ENCODE data around the gene SPPL3.
"Not testable (repeated sequence)": the region's sequence is repeated elsewhere in the genome, so short reads cannot be mapped to it uniquely, and the experiment has no call there.

The SPPL3 gene

DNA sequence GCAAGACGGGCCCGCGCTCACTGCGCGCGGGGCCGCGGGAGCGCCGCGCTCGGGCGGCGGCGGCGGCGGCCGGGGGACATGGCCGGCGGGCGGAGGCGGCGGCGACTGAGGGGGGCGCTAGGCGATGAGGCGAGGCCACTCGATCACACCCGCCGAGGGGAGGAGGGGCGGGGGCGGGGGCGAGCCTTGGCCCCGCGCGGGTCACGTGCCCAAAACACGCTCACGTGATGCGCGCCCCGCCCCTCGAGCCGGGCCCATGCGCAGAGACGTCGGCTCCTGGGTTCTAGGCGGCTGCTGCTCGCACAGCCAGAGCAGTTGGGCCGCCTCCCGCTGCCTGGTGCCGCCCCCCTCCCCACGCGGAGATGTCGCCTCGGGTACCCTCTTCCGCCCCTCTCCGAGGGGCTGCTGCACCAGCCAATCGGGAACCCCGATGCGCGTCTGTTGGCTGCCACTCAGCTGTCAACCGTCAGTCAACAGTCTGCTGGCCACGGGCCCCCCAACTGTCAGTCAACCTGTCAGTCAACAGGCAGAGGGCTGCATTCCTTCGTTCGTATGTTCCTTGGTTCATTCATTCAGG, at the start of gene SPPL3:
Gene SPPL3 (minus strand): TSS at position 162 of the 577 bp plus-strand sequence. CDS start 491 bp downstream, outside the sequence.
- DNase-seq = peak; percentile 81

GRCh38 chr12:120950807-120951206, 46.6 kb upstream of the SPPL3 start:
- DNase-seq = no peak

DNA sequence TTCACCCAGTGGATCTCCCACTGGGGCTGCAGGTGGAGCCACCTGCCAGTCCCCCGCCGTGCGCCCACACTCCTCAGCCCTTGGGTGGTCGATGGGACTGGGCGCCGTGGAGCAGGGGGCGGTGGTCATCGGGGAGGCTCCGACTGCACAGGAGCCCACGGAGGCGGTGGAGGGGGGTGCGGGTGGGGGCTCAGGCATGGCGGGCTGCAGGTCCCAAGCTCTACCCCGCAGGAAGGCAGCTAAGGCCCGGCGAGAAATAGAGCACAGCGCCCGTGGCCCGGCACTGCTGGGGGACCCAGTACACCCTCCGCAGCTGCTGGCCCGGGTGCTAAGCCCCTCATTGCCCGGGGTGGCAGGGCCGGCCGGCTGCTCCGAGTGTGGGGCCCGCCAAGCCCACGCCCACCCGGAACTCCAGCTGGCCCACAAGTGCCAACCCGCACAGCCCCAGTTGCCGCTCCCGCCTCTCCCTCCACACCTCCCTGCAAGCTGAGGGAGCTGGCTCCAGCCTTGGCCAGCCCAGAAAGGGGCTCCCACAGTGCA, 46.2 kb upstream of the SPPL3 start:
- not testable (repeated sequence) for DNase-seq

DNA sequence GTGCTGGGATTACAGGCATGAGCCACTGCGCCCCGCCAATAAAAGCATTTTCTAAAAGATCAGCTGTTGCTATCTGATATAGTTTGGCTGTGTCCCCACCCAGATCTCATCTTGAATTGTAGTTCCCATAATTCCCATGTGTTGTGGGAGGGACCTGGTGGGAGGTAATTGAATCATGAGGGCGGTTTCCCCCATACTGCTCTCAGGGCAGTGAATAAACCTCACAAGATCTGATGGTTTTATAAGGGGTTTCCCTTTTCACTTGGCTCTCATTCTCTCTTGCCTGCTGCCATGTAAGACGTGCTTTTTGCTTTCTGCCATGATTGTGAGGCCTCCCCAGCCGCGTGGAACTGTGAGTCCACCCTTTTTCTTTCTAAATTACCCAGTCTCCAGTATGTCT, 41.4 kb upstream of the SPPL3 start:
- not testable (repeated sequence) for DNase-seq

GRCh38 chr12:120944645-120945217, 40.6 kb upstream of the SPPL3 start:
- no peak for DNase-seq

DNA sequence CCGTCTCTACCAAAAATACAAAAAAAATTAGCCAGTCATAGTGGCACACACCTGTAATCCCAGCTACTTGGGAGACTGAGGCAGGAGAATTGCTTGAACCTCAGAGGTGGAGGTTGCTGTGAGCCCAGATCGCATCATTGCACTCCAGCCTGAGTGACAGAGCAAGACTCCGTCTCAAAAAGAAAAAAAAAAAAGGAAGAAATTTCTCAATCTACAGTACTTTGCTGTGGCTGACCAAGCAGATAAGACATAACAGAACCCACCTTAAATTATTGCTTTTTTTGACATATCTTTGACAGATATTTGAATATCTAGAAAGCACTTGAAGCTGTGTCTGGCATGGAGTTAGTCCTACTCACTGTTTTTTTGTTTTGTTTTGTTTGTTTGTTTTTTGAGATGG, 39.3 kb upstream of the SPPL3 start:
- DNase-seq = no peak

DNA sequence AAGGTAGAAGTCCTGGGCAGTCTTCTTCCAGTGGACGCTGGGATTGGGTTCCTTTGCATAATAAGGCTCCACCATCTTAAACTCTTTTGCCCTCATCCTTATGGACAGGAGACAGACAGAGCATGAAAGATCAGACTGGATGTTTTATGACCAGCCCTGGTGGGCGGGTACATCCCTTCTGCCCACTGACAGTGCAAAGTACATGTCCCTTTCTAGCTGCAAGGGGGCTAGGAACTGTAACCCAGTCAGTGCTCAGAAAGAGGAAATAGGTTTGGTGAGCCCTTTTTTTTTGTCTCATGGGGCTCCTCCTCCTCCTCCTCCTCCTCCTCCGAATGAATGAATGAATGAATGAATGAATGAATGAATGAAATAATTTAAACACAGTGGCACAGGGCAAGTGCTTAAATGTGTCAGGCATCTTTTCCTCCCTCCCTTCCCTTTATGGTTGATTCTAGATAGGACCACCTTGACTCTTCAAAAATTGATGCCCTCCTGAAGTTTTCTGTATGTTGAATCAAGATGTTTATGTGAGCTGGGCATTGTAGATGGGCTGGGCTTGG, 37.8 kb upstream of the SPPL3 start:
- no peak for DNase-seq

- no peak for DNase-seq
These were observed 37.3 kb upstream of the SPPL3 start for GRCh38 chr12:120941412-120941811.

- no peak for DNase-seq
These were observed 36.6 kb upstream of the SPPL3 start for GRCh38 chr12:120940799-120941198.

- DNase-seq = no peak
These were observed 35.8 kb upstream of the SPPL3 start for GRCh38 chr12:120940006-120940405.

GRCh38 chr12:120939523-120939922, 35.4 kb upstream of the SPPL3 start:
- DNase-seq = no peak

- DNase-seq = no peak
These were observed 34.3 kb upstream of the SPPL3 start for GRCh38 chr12:120938496-120938895.

GRCh38 chr12:120936197-120936596, 32.0 kb upstream of the SPPL3 start:
- DNase-seq = no peak

GRCh38 chr12:120933786-120934185, 29.6 kb upstream of the SPPL3 start:
- DNase-seq = no peak

DNA sequence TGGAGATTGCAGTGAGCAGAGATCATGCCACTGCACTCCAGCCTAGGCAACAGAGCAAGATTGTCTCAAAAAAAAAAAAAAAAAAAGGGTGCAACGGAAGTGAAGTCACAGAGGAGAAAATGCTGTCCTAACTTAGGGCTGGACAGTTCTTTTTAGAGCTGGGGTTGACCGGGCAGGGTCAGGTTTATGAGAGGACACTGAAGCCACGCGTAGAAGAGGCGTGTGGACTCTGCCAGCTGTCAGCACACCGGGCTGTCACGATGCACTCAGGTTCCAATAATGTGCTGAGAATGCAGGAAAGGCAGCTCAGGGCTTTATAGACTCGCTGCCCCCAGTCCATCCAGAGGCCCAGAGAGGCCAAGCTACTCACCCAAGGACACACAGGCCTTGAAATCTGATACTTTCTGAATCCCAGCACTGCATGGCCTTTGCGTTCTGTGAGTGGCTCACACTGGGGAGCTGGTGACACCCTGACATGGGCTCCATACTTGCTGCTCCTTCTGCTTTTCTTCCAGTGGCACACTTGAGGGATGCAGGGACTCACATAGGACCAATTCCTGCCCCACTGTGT, 28.9 kb upstream of the SPPL3 start:
- DNase-seq = no peak

DNA sequence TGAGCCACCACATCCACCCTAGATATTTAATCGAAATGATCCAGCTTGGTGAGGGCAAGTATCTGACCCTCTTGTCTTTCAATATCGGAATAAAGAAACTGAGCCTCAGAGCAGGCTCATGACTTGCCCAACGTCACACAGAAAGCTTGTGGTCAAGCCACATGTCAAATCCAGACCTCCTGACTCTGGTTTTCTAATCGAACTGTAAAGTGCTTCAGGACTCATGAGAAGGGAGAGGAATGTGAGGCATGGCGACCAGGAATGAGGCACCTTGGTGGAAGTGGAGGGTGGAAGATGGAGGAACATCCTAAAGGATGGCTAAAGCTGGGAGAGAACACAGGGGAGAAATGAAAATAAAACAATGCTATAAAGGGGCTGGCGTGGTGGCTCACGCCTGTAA, 27.9 kb upstream of the SPPL3 start:
- no peak for DNase-seq

- DNase-seq = no peak
These were observed 25.9 kb upstream of the SPPL3 start for GRCh38 chr12:120930032-120930431.

DNA sequence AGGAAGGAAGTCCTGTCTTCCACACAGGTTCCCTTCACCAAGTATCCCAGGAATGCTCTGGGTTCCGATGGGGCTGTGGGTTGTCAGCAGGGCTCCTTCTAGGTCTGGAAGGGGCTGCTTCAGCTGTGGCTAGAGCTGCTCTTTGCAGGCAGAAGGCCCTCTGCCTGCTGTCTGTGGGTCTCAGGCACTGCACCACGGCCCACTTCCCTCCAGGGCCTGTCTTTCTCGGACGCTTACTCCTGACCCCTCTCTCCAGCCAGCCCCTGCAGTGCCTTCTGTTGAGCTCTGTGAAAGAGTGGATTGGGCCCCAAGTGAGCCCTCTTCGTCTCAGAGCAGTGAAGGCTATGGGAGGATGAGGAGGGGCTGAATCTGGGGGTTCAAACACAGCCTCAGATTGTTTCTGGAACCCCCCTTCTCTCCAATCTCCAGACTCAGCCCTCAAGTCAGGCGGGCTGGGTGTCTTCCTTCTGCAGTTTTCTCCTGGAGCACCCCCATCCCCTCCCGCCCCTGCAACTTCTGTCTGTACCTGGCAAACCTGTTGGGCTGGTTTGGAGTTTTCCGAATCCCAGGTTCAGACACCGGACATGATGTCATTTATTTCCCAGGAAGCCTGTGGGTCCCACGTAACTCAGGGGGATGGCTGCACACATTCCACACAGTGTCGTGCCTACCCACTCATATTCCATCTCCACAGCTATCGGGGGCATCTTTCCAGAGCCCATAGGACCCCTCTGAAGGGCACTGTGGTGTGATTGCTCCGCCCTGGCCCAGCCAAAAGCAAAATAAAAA, 24.9 kb upstream of the SPPL3 start:
- no peak for DNase-seq

GRCh38 chr12:120925740-120926563, 21.8 kb upstream of the SPPL3 start:
- no peak for DNase-seq

DNA sequence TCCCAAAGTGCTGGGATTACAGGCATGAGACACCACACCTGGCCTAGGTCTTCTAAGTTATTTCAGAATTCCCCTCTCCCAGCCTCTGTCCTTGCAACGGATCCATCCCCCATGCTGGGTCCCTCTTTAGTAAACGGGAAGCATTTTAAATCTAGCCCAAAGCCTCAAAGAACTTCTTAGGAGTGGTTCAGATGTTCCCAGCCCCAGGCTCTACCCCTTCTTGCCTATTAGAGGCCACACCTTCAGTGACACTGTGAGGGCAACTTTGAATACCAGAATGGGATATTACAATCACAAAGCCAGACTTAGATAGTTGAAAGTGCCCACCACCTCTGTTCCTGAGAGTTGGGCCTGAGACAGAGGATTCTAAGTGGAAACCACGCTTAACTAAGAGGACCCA, 18.1 kb upstream of the SPPL3 start:
- DNase-seq = no peak

DNA sequence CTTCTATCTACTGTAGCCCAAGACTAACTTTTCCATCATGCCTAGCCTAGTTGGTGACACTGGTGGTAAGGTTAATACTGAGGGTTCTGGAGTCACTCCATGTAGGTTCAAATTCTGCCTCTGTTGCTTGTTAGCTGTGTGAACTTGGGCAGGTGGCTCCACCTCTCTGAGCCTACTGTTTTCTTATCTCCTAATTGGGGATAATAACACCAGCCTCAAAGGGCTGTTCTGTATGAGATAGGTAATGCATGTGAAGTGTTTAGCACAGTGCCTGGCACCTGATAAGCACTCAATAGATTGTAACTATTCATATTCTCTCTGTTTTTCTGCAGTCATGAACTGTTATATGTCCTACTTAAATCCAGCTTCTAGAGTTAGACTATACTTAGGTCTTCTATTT, 17.5 kb upstream of the SPPL3 start:
- no peak for DNase-seq

- no peak for DNase-seq
These were observed 16.0 kb upstream of the SPPL3 start for GRCh38 chr12:120920178-120920577.
